GM12865 (cell line): ENCODE results near the gene FBXL4.

Experiments used
- DNase-seq: peaks from one replicate; pipeline ENCODE4 v3.0.0; 2010; ENCODE audit warnings: low read depth
- H3K4me3 ChIP-seq: 2 replicates; pipeline ENCODE4 v1.5.1; 2011; ENCODE audit warnings: mild to moderate bottlenecking, low read depth, low read length, control low read depth
- TF ChIP-seq, protein P1 (sequence below): IDR thresholded peaks from 2 replicates; pipeline ENCODE4 v1.5.1; 2011; ENCODE audit warnings: low read length, control low read depth, low read depth, inconsistent platforms; ENCODE audit not compliant: insufficient read depth; ENCODE audit errors: missing control alignments

The FBXL4 gene

DNA sequence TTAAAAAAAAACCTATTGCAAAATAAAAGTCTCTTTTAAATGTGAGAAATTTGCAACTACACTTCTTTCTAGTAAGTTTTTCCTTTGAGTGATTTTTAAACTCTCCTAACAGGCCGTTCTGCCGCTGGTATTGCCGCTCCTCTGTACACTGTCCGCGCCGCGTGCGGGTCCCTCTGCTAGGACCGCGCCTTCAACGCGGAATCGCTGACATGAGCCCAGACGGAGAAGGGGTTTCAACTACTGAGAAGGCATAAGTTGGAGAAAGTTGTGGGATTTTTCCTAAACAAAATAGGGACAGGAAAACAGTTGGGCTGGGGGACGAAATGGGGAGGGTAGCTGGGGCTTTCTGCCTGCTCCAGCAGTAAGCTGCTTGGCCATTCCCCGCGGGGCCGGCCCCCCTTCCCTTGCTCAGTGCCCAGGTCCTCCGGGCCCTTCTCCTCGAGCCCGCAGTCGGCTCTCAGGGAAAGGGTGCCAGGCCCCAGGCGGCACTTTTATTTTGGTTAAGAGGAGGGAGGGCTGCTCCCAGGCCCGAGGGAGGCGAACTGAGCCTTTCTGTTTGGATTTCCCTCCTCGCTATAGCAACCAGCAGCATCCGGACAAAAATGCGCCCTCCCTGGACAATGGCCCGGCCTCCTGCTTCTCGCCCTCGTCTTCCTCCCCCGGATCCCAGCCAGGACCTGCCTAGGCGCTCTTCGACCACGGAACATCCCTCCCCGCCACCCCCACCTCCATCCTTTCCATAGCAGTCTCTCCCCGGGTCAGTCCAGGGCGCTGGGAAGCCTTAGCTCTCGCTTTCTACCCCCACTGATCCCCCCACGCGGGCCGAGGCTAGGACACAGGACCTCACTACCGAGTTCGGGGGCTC lies 120.2 kb downstream of the FBXL4 start:
- TF ChIP-seq, protein P1, sequence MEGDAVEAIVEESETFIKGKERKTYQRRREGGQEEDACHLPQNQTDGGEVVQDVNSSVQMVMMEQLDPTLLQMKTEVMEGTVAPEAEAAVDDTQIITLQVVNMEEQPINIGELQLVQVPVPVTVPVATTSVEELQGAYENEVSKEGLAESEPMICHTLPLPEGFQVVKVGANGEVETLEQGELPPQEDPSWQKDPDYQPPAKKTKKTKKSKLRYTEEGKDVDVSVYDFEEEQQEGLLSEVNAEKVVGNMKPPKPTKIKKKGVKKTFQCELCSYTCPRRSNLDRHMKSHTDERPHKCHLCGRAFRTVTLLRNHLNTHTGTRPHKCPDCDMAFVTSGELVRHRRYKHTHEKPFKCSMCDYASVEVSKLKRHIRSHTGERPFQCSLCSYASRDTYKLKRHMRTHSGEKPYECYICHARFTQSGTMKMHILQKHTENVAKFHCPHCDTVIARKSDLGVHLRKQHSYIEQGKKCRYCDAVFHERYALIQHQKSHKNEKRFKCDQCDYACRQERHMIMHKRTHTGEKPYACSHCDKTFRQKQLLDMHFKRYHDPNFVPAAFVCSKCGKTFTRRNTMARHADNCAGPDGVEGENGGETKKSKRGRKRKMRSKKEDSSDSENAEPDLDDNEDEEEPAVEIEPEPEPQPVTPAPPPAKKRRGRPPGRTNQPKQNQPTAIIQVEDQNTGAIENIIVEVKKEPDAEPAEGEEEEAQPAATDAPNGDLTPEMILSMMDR: no peak
- no peak for DNase-seq
- H3K4me3 ChIP-seq: no peak overlapping the region

DNA sequence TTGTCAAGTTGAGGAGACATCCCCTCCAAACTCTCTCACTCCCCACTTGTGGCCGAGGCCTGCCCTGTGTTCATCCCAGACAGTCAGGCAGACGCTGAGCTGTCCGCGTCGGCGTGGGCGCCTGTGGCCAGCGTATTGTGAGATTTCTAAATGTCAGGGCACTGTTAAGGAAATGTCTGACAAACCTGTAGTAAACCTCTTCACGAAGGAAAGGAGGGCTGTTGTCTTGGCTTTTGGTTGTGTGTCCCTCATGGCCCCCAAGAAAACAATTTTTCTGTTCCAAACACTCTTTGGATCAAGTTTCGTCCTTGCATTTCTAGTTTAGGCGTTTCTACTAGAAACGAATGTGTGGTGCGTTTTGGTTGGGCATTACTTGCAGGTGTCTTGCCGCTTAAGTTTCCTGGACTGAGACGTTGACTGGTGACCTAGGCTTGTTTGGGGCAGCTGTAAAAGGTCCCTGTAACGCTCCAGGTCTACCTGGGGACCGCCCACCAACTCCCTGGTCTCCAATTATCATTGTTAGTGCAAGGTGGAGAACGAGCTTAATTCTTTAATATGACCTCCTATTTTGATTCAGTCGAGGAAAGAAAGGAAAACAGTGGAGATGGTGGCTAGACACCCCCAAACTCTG lies 122.0 kb downstream of the FBXL4 start:
- H3K4me3 ChIP-seq: no peak overlapping the region
- TF ChIP-seq, protein P1: no peak
- no peak for DNase-seq

DNA sequence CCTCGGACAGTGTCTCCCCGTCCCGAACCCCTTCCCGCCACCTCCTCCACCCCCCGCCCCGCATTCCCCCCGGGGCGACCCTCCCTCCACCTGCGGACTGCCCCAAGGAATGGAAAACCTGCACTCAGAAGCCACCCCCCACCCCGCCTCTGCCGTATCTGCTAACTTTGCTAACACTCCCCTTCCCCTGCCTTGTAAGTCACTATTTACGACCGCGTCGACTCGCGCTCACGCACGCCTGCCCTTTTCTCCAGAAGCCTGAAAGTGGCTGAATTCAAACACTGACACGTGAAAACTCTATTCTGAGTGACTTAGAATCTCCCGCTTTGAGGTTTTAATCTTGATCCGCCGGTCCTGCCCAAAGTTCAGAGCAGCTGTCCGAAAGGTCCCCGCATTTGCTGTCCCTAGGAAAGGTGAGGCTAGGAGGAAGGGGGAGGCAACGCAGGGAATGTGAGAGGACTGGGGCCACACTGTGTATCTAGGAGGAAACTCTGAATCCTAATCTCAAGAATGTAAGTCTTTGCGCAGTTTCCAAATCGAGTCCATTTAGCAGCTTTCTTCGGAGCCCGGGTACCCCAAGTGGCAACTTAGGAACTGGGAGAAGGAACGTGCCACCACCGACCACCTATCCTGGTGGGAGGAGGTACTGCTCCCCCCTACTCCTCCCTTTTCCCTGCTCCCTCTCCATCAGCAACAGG lies 122.7 kb downstream of the FBXL4 start:
- DNase-seq: no peak
- TF ChIP-seq, protein P1: no peak
- no peak overlapping the region for H3K4me3 ChIP-seq

DNA sequence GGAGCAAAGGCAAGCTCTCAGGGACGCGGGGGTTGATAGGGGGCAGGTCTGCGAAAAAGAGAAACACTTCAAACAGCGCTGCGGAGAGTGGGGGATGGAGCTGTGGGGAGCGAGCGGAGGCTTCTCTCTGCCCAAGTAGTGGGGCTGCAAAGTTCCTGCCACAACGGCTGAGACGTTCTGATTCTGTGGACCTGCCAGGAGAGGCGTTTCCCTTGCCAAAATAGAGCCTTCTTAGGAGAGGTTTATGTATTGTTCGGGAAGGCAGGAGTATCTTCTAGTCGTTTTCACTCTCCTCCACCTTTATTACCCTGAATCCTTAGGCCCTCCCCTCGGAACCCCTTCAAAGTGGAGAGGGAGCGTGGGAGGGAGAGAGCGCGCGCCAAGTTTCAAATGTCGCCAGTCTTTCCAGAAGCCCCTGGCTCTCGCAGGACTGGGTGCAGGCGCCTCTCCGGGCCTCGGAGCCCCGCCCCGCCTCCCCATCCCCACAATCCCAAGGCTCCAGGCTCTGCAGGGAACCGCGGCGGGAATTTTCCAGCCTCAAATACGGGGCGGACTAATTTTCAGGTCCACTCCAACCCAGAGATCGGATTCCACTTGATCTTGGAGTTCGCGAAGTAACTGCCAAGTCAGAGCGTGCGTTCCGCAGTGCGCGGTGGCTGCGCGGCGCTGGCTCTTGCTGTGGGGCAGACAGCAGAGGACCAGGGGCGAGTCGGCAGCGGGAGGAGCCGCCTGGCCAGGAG lies 123.4 kb downstream of the FBXL4 start:
- DNase-seq: no peak
- TF ChIP-seq, protein P1: no peak
- H3K4me3 ChIP-seq: no peak overlapping the region

DNA sequence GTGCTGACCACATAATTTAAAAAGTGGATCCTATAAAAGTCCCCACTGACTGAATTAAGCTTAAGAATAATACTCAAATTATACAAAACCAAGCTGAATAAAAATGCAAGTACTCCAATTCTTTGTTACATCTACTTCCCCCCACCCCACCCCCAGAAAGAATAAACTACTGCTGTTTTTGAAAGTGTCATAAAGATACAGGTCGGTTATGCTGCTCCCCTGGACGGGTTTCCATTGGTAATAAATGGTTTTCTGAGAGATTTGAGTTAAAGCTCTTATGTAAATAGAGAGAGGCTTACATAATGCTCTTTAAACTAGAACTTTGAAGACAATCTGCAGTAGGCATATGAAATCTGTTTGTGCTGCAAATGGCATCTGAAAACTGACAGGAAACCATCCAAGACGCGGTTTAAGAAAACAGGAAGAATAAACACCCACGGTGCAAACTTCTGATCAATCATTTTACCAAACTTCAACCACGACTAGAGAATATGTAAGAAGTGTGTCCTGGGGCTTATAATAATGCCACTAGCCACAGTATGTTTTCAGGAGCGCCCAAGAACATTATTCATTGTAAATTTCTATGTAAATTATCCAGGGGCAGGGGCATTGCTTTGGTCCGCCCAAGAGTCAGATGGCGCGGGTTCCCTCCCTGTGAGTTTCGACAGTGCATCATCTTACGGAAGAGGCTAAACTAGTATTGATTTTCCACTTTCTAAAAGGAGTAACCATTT lies 124.2 kb downstream of the FBXL4 start:
- no peak for DNase-seq
- TF ChIP-seq, protein P1: no peak
- H3K4me3 ChIP-seq: no peak overlapping the region
